HL-60 (cell line): ENCODE measurements around the gene NAPSA.

Experiments
- CTCF ChIP-seq: IDR thresholded peaks from one replicate; pipeline ENCODE4 v1.5.1; 2011; ENCODE audit warnings: low read length, control low read depth, inconsistent platforms; ENCODE audit not compliant: insufficient read depth
- GABPA ChIP-seq: IDR thresholded peaks from 2 replicates; pipeline ENCODE4 v1.6.1; 2012; ENCODE audit warnings: low read depth

- TF ChIP-seq CTCF (no peak), GABPA (no peak)
These were observed 41.1 kb downstream of the NAPSA start for GRCh38 chr19:50324331-50324730.
